Lung (tissue), 12 donors: ENCODE measurements around the gene COL17A1. TPM values are rescaled to one million over a fixed set of nuclear protein-coding genes. Genes with fewer than 3 reads are reported as not detected.

Experiments
- ATAC-seq: fragments of 200-7000 bp; cut with Tn5 transposase; one replicate; pipeline ENCODE4 v1.9.1; 2020; ENCODE audit warnings: moderate number of reproducible peaks; ENCODE audit not compliant: insufficient read depth, low FRiP score
- DNase-seq, 3 donors: peaks; one replicate each; pipeline ENCODE4 v3.0.0-alpha.2; 2013 to 2017
- H3K27ac ChIP-seq, 2 donors: one replicate each; pipeline ENCODE4 v1.5.1; 2013; ENCODE audit warnings: mild to moderate bottlenecking in 2 of 2, moderate library complexity in 2 of 2, control low read depth in 1 of 2, inconsistent platforms in 1 of 2, low read depth in 1 of 2, low read length in 1 of 2
- H3K27me3 ChIP-seq, 3 donors: one replicate each; pipeline ENCODE4 v1.5.1; 2013; ENCODE audit warnings: low read length in 2 of 3; ENCODE audit not compliant: control insufficient read depth in 3 of 3, insufficient read depth in 3 of 3
- H3K36me3 ChIP-seq, 4 donors: one replicate each; pipeline ENCODE4 v1.5.1; 2013; ENCODE audit warnings: low read length in 4 of 4, mild to moderate bottlenecking in 1 of 4, moderate library complexity in 1 of 4; ENCODE audit not compliant: control insufficient read depth in 4 of 4, insufficient read depth in 4 of 4
- H3K4me1 ChIP-seq, 5 donors: one replicate each; pipeline ENCODE4 v1.5.1; 2013; ENCODE audit warnings: low read length in 5 of 5, mild to moderate bottlenecking in 2 of 5, moderate library complexity in 1 of 5; ENCODE audit not compliant: control insufficient read depth in 5 of 5, insufficient read depth in 5 of 5
- H3K4me3 ChIP-seq: one replicate; pipeline ENCODE4 v1.5.1; 2013; ENCODE audit warnings: mild to moderate bottlenecking, control low read depth, moderate library complexity
- H3K9ac ChIP-seq, 2 donors: one replicate each; pipeline ENCODE4 v1.5.1; 2013; ENCODE audit warnings: low read length in 2 of 2, control low read depth in 1 of 2; ENCODE audit not compliant: insufficient read depth in 1 of 2
- H3K9me3 ChIP-seq, 4 donors: one replicate each; pipeline ENCODE4 v1.5.1; 2013; ENCODE audit warnings: low read length in 3 of 4, mild to moderate bottlenecking in 1 of 4, moderate library complexity in 1 of 4; ENCODE audit not compliant: control insufficient read depth in 4 of 4, insufficient read depth in 3 of 4
- CTCF ChIP-seq: IDR thresholded peaks from 2 replicates; pipeline ENCODE4 v1.5.1; 2012; ENCODE audit warnings: mild to moderate bottlenecking; ENCODE audit errors: control extremely low read depth, extremely low read depth
- WGBS, 2 donors: extraction: QIAGEN DNeasy Blood & Tissue Kit; methylation state at CpG; one replicate each; pipeline ENCODE4 v1.1.7; 2013; 5-methylcytosine and 5-hydroxymethylcytosine counted together
- polyA plus RNA-seq, 2 donors: library from polyadenylated mRNA; stranded (reverse); fragments of 200-250 nt; gene quantifications; one replicate each; pipeline ENCODE4 v1.2.1, GENCODE V29; 2013
- total RNA-seq, 2 donors: library from RNA; depleted of rRNA in 1 of 2; stranded (reverse); fragments of >200 nt in 1 of 2; gene quantifications; one replicate each; pipeline ENCODE4 v1.2.1, GENCODE V29; 2014 to 2021
- donor health status: control.
- donor health status: control.
- donor health status: Bipolar disorder and iron deficiency.
- donor health status: healthy.
- donor health status: DM: yes; HTN: yes; CAD: no.

The COL17A1 gene
- total and polyA plus RNA-seq, 4 donors = 0.92 to 2.5 (median 2.2) TPM

GRCh38 chr10:104099941-104100340 is 14.3 kb upstream of the COL17A1 start:
- no peak for TF ChIP-seq CTCF
- Histone ChIP-seq H3K36me3 (no peaks in the 10 kb centered on the region), H3K4me1 (no peaks in the 10 kb centered on the region), H3K4me3 (no peak overlapping the region), H3K27me3 (no peaks in the 10 kb centered on the region), H3K9me3 (peaks cover 0 to 2% (median under 1%) of the 10 kb centered on the region in 4 donors), H3K27ac (no peak overlapping the region), H3K9ac (no peak overlapping the region)
- DNase-seq (no peak), ATAC-seq (no peak)

- H3K9ac ChIP-seq = no peak overlapping the region
- no peaks in the 10 kb centered on the region for H3K36me3 ChIP-seq
- 83 to 92% methylated on average over 3 of the region's 3 CpGs for WGBS, 2 donors
- ATAC-seq (no peak), DNase-seq (no peak)
- H3K9me3 ChIP-seq = peaks cover 0 to 2% (median under 1%) of the 10 kb centered on the region in 4 donors
- H3K4me1 ChIP-seq = no peaks in the 10 kb centered on the region
- H3K4me3 ChIP-seq = no peak overlapping the region
- no peaks in the 10 kb centered on the region for H3K27me3 ChIP-seq
- TF ChIP-seq CTCF = no peak
- no peak overlapping the region for H3K27ac ChIP-seq
Measured at GRCh38 chr10:104099269-104099668, 13.6 kb upstream of the COL17A1 start.

GRCh38 chr10:104098358-104098925 is 12.8 kb upstream of the COL17A1 start:
- no peak overlapping the region for H3K9ac ChIP-seq
- no peaks in the 10 kb centered on the region for H3K4me1 ChIP-seq
- peaks cover 0 to 2% (median under 1%) of the 10 kb centered on the region in 4 donors for H3K9me3 ChIP-seq
- no peak for ATAC-seq
- no peak for TF ChIP-seq CTCF
- no peaks in the 10 kb centered on the region for H3K36me3 ChIP-seq
- H3K27ac ChIP-seq = no peak overlapping the region
- WGBS, 2 donors = 95 to 96% methylated on average over 4 of the region's 4 CpGs
- no peak for DNase-seq
- no peaks in the 10 kb centered on the region for H3K27me3 ChIP-seq
- no peak overlapping the region for H3K4me3 ChIP-seq

GRCh38 chr10:104096692-104097091 is 11.0 kb upstream of the COL17A1 start:
- Histone ChIP-seq H3K9ac (no peak overlapping the region), H3K27me3 (no peaks in the 10 kb centered on the region), H3K4me3 (no peak overlapping the region), H3K9me3 (peaks cover 0 to 2% (median under 1%) of the 10 kb centered on the region in 4 donors), H3K27ac (no peak overlapping the region), H3K4me1 (no peaks in the 10 kb centered on the region), H3K36me3 (no peaks in the 10 kb centered on the region)
- ATAC-seq (no peak), DNase-seq (no peak)
- no peak for TF ChIP-seq CTCF
- 97 to 98% methylated on average over 2 of the region's 2 CpGs for WGBS, 2 donors
